Body of pancreas (tissue), 4 donors: ENCODE data around the gene CFAP46. TPM values are rescaled to one million over a fixed set of nuclear protein-coding genes. Genes with fewer than 3 reads are reported as not detected.

Source experiments
- ATAC-seq: fragments of 150-250 bp; one replicate; pipeline ENCODE4 v1.9.1; 2016
- DNase-seq, 4 donors: peaks; one replicate each; pipeline ENCODE4 v3.0.0-alpha.2; 2019
- H3K27ac ChIP-seq, 4 donors: fragments of 200-600 bp; sonication (generic); 1 replicate in 3 of 4; 2 replicates in 1 of 4; pipeline versions ENCODE4 v1.5.1 to v1.6.1; 2016 to 2019; ENCODE audit warnings: mild to moderate bottlenecking in 1 of 4, mixed read lengths in 1 of 4, moderate library complexity in 1 of 4
- H3K27me3 ChIP-seq, 2 donors: fragments of 200-600 bp; sonication (generic); one replicate each; pipeline ENCODE4 v1.6.0; 2016; ENCODE audit warnings: mild to moderate bottlenecking in 1 of 2
- H3K36me3 ChIP-seq, 2 donors: fragments of 200-600 bp; sonication (generic); replicated peaks in 1 of 2; 2 replicates each; pipeline ENCODE4 v1.5.1; 2016; ENCODE audit warnings: low read depth in 2 of 2; ENCODE audit not compliant: insufficient read depth in 1 of 2
- H3K4me1 ChIP-seq: fragments of 200-600 bp; sonication (generic); one replicate; pipeline ENCODE4 v1.6.0; 2016
- H3K4me3 ChIP-seq, 2 donors: fragments of 200-600 bp; sonication (generic); 1 replicate in 1 of 2; 2 replicates in 1 of 2; pipeline ENCODE4 v1.5.1; 2016 to 2019
- H3K9me3 ChIP-seq, 3 donors: fragments of 200-600 bp; sonication (generic); 1 replicate in 2 of 3; 2 replicates in 1 of 3; pipeline ENCODE4 v1.5.1; 2016
- CTCF ChIP-seq, 7 experiments: fragments of 450-650 bp in 4 of 7; fragments of 200-600 bp in 3 of 7; sonication (generic) in 3 of 7; IDR thresholded peaks; one replicate each; pipeline ENCODE4 v1.5.1; 2016 to 2019; ENCODE audit warnings: antibody characterized with exemption in 7 of 7
- POLR2A ChIP-seq, 3 donors: fragments of 450-650 bp; IDR thresholded peaks; one replicate each; pipeline ENCODE4 v1.6.1; 2016; ENCODE audit warnings: antibody characterized with exemption in 3 of 3, mild to moderate bottlenecking in 2 of 3
- WGBS, 2 donors: methylation state at CpG; one replicate each; pipeline ENCODE4 v1.1.5; 2017; 5-methylcytosine and 5-hydroxymethylcytosine counted together
- intact Hi-C: fragments of 100-400 bp; cut with DNase I; formaldehyde crosslinking; loops from one replicate; pipeline ENCODE4 v1.15.1; 2023
- total RNA-seq, 2 donors: library from RNA; depleted of rRNA; stranded (reverse); fragments of >200 nt; gene quantifications; one replicate each; pipeline ENCODE4 v1.1.0, GENCODE V29; 2016

The CFAP46 gene
- total RNA-seq, 2 donors from 2014 or later, result 0.33 to 0.52 TPM

- Histone ChIP-seq H3K36me3 (no peaks in the 10 kb centered on the region), H3K9me3 (no peaks in the 10 kb centered on the region), H3K27me3 (peaks cover 0 to 3% of the 10 kb centered on the region in 2 donors), H3K27ac (no peak overlapping the region), H3K4me3 (no peak overlapping the region), H3K4me1 (no peaks in the 10 kb centered on the region)
- intact Hi-C loops, result no loop called here
- 47 to 54% methylated on average over 10 to 22 of the region's 22 CpGs for WGBS, 2 donors
- DNase-seq (peak in 2 of 4 donors; percentile 0 to 9), ATAC-seq (no peak)
- TF ChIP-seq CTCF (IDR thresholded peaks at IDR 0.05) (no peak), POLR2A (IDR thresholded peaks at IDR 0.05) (no peak)
Observed at GRCh38 chr10:132861116-132861691, 81.2 kb downstream of the CFAP46 start.

- WGBS, 2 donors, result 77 to 80% methylated on average over 10 to 16 of the region's 16 CpGs
- Histone ChIP-seq H3K9me3 (no peaks in the 10 kb centered on the region), H3K4me1 (no peaks in the 10 kb centered on the region), H3K27me3 (peaks cover 0 to 3% of the 10 kb centered on the region in 2 donors), H3K36me3 (no peaks in the 10 kb centered on the region), H3K4me3 (no peak overlapping the region), H3K27ac (no peak overlapping the region)
- ATAC-seq, result no peak
- DNase-seq, result peak in 1 of 4 donors; percentile 1
- intact Hi-C loops, result no loop called here
- TF ChIP-seq CTCF (IDR thresholded peaks at IDR 0.05) (no peak), POLR2A (IDR thresholded peaks at IDR 0.05) (no peak)
Observed at GRCh38 chr10:132860532-132860931, 81.8 kb downstream of the CFAP46 start.

- no peak overlapping the region for H3K4me3 ChIP-seq
- 80 to 82% methylated on average over 31 to 32 of the region's 32 CpGs for WGBS, 2 donors
- no peaks in the 10 kb centered on the region for H3K9me3 ChIP-seq
- no peaks in the 10 kb centered on the region for H3K4me1 ChIP-seq
- DNase-seq (peak in 2 of 4 donors; percentile 1 to 3), ATAC-seq (no peak)
- no peak overlapping the region for H3K27ac ChIP-seq
- H3K36me3 ChIP-seq, result no peaks in the 10 kb centered on the region
- TF ChIP-seq CTCF (IDR thresholded peaks at IDR 0.05) (no peak), POLR2A (IDR thresholded peaks at IDR 0.05) (no peak)
- intact Hi-C loops, result no loop called here
- H3K27me3 ChIP-seq, result peaks cover 0 to 3% of the 10 kb centered on the region in 2 donors
Observed at GRCh38 chr10:132859084-132859855, 83.1 kb downstream of the CFAP46 start.

- H3K9me3 ChIP-seq, result no peaks in the 10 kb centered on the region
- 70 to 85% methylated on average over 11 to 33 of the region's 45 CpGs for WGBS, 2 donors
- no peaks in the 10 kb centered on the region for H3K36me3 ChIP-seq
- intact Hi-C loops, result no loop called here
- H3K4me3 ChIP-seq, result no peak overlapping the region
- TF ChIP-seq POLR2A (IDR thresholded peaks at IDR 0.05) (no peak), CTCF (IDR thresholded peaks at IDR 0.05) (no peak)
- no peak overlapping the region for H3K27ac ChIP-seq
- H3K27me3 ChIP-seq, result peaks cover 0 to 3% of the 10 kb centered on the region in 2 donors
- no peaks in the 10 kb centered on the region for H3K4me1 ChIP-seq
- peak in 2 of 4 donors; percentile 3 to 8 for DNase-seq
- no peak for ATAC-seq
Observed at GRCh38 chr10:132858121-132859081, 84.0 kb downstream of the CFAP46 start.
